H9 (cell line): ENCODE data around the gene MTOR. TPM values are rescaled to one million over a fixed set of nuclear protein-coding genes. Genes with fewer than 3 reads are reported as not detected.

Source experiments
- DNase-seq: peaks from one replicate; pipeline ENCODE4 v3.0.0-alpha.2; 2017
- H2AFZ ChIP-seq: one replicate; pipeline ENCODE4 v1.6.1; 2013; ENCODE audit warnings: mild to moderate bottlenecking, low read length, control low read depth, moderate library complexity
- H2AK5ac ChIP-seq: 2 replicates; pipeline ENCODE4 v1.6.1; 2013; ENCODE audit warnings: low read length, control low read depth, mixed read lengths; ENCODE audit not compliant: insufficient read length
- H2BK120ac ChIP-seq: one replicate; pipeline ENCODE4 v1.6.1; 2013; ENCODE audit warnings: low read depth, mild to moderate bottlenecking, low read length, control low read depth, inconsistent platforms; ENCODE audit not compliant: poor library complexity, severe bottlenecking
- H2BK12ac ChIP-seq: 2 replicates; pipeline ENCODE4 v1.6.1; 2013; ENCODE audit warnings: low read length, control low read depth, mixed read lengths, low read depth; ENCODE audit not compliant: insufficient read length
- H2BK15ac ChIP-seq: 2 replicates; pipeline ENCODE4 v1.6.1; 2013; ENCODE audit warnings: low read depth, low read length, control low read depth
- H2BK20ac ChIP-seq: one replicate; pipeline ENCODE4 v1.6.1; 2013; ENCODE audit warnings: low read depth, mild to moderate bottlenecking, low read length, control low read depth, inconsistent platforms; ENCODE audit not compliant: poor library complexity, severe bottlenecking
- H2BK5ac ChIP-seq: 2 replicates; pipeline ENCODE4 v1.6.1; 2013; ENCODE audit warnings: low read length, control low read depth, mixed read lengths; ENCODE audit not compliant: insufficient read length
- H3K14ac ChIP-seq: 2 replicates; pipeline ENCODE4 v1.6.1; 2013; ENCODE audit warnings: low read length, control low read depth; ENCODE audit not compliant: insufficient read depth
- H3K18ac ChIP-seq: 2 replicates; pipeline ENCODE4 v1.6.1; 2013; ENCODE audit warnings: low read depth, mild to moderate bottlenecking, mixed read lengths, low read length, control low read depth; ENCODE audit not compliant: insufficient read length
- H3K23ac ChIP-seq: 2 replicates; pipeline ENCODE4 v1.6.1; 2013; ENCODE audit warnings: low read length, control low read depth, mixed read lengths, low read depth; ENCODE audit not compliant: insufficient read length
- H3K23me2 ChIP-seq: 2 replicates; pipeline ENCODE4 v1.6.1; 2013; ENCODE audit warnings: low read depth, mild to moderate bottlenecking, mixed read lengths, low read length, control low read depth; ENCODE audit not compliant: insufficient read length, poor library complexity, severe bottlenecking
- H3K27ac ChIP-seq: 2 replicates; pipeline ENCODE4 v1.5.1; 2013; ENCODE audit warnings: low read length, control low read depth, mixed read lengths, low read depth; ENCODE audit not compliant: insufficient read length
- H3K27me3 ChIP-seq: 2 replicates; pipeline ENCODE4 v1.6.1; 2013; ENCODE audit warnings: low read length, control low read depth, inconsistent platforms; ENCODE audit not compliant: insufficient read depth
- H3K4ac ChIP-seq: 2 replicates; pipeline ENCODE4 v1.6.1; 2013; ENCODE audit warnings: low read depth, mild to moderate bottlenecking, control low read depth, inconsistent platforms, low read length, moderate library complexity
- H3K4me1 ChIP-seq: 2 replicates; pipeline ENCODE4 v1.6.1; 2013; ENCODE audit warnings: low read length, control low read depth, inconsistent platforms; ENCODE audit not compliant: insufficient read depth
- H3K4me2 ChIP-seq: 2 replicates; pipeline ENCODE4 v1.6.1; 2013; ENCODE audit warnings: low read length, control low read depth, mixed read lengths; ENCODE audit not compliant: insufficient read length, insufficient read depth
- H3K56ac ChIP-seq: 2 replicates; pipeline ENCODE4 v1.6.1; 2013; ENCODE audit warnings: low read depth, mild to moderate bottlenecking, mixed read lengths, low read length, control low read depth; ENCODE audit not compliant: insufficient read length
- H3K79me1 ChIP-seq: 2 replicates; pipeline ENCODE4 v1.6.1; 2013; ENCODE audit warnings: low read depth, mild to moderate bottlenecking, moderate library complexity, low read length, control low read depth, inconsistent platforms; ENCODE audit not compliant: insufficient read depth, poor library complexity, severe bottlenecking
- H3K79me2 ChIP-seq: 2 replicates; pipeline ENCODE4 v1.6.1; 2013; ENCODE audit warnings: low read length, control low read depth, inconsistent platforms; ENCODE audit not compliant: insufficient read depth
- H3K9ac ChIP-seq: 2 replicates; pipeline ENCODE4 v1.6.1; 2013; ENCODE audit warnings: low read length, control low read depth, mixed read lengths; ENCODE audit not compliant: insufficient read length; ENCODE audit errors: extremely low read depth
- H3K9me3 ChIP-seq: one replicate; pipeline ENCODE4 v1.6.1; 2013; ENCODE audit warnings: low read depth, low read length, inconsistent platforms; ENCODE audit not compliant: control insufficient read depth
- H3T11ph ChIP-seq: one replicate; pipeline ENCODE4 v1.6.1; 2013; ENCODE audit warnings: mild to moderate bottlenecking, low read length, control low read depth, inconsistent platforms
- H4K20me1 ChIP-seq: one replicate; pipeline ENCODE4 v1.6.1; 2013; ENCODE audit not compliant: control insufficient read depth, insufficient read length, insufficient read depth
- H4K5ac ChIP-seq: 2 replicates; pipeline ENCODE4 v1.6.1; 2013; ENCODE audit warnings: low read depth, mild to moderate bottlenecking, mixed read lengths, low read length, control low read depth; ENCODE audit not compliant: insufficient read length
- H4K8ac ChIP-seq: replicated peaks from 2 replicates; pipeline ENCODE4 v1.6.1; 2013; ENCODE audit warnings: low read length, control low read depth, mixed read lengths, low read depth; ENCODE audit not compliant: insufficient read length
- H4K91ac ChIP-seq: 2 replicates; pipeline ENCODE4 v1.6.1; 2013; ENCODE audit warnings: low read depth, mild to moderate bottlenecking, moderate library complexity, mixed read lengths, low read length, control low read depth; ENCODE audit not compliant: insufficient read length
- H3K27ac Mint-ChIP-seq, 3 experiments: 2 replicates in 2 of 3; 3 replicates in 1 of 3; pipeline ENCODE4 v1.8.0; 2020 to 2021; ENCODE audit warnings: mixed read lengths in 3 of 3, mild to moderate bottlenecking in 1 of 3, moderate library complexity in 1 of 3
- H3K27me3 Mint-ChIP-seq: 2 replicates; pipeline ENCODE4 v1.8.0; 2021; ENCODE audit warnings: low read depth, mild to moderate bottlenecking, moderate library complexity, mixed read lengths
- H3K36me3 Mint-ChIP-seq, 3 experiments: 2 replicates in 2 of 3; 3 replicates in 1 of 3; pipeline ENCODE4 v1.8.0; 2020 to 2021; ENCODE audit warnings: low read depth in 3 of 3, mixed read lengths in 3 of 3; ENCODE audit not compliant: insufficient read depth in 1 of 3
- H3K4me1 Mint-ChIP-seq, 2 experiments: 2 replicates each; pipeline ENCODE4 v1.8.0; 2020; ENCODE audit warnings: mixed read lengths in 2 of 2
- H3K4me3 Mint-ChIP-seq, 2 experiments: 2 replicates in 1 of 2; 3 replicates in 1 of 2; pipeline ENCODE4 v1.8.0; 2020 to 2021; ENCODE audit warnings: mild to moderate bottlenecking in 2 of 2, mixed read lengths in 2 of 2, moderate library complexity in 1 of 2
- H3K9me3 Mint-ChIP-seq, 2 experiments: 2 replicates in 1 of 2; 3 replicates in 1 of 2; pipeline ENCODE4 v1.8.0; 2020; ENCODE audit warnings: mild to moderate bottlenecking in 2 of 2, mixed read lengths in 2 of 2, moderate library complexity in 1 of 2
- WGBS: extraction: QIAGEN DNeasy Blood & Tissue Kit; methylation state at CpG from one replicate; pipeline ENCODE4 v1.1.7; 2013; ENCODE audit warnings: missing lambda C conversion rate, low lambda C conversion rate, mixed read lengths; ENCODE audit not compliant: insufficient read length; ENCODE audit errors: extremely low coverage; 5-methylcytosine and 5-hydroxymethylcytosine counted together
- total RNA-seq: library from RNA; stranded (reverse); gene quantifications from 2 replicates; pipeline ENCODE4 v1.2.1, GENCODE V29; 2021
- TF ChIP-seq, protein P1 (sequence below): fragments of 200-600 bp; sonication (generic); conservative IDR thresholded peaks from 3 replicates; pipeline ENCODE4 v1.8.0; 2021; ENCODE audit warnings: antibody characterized with exemption, mild to moderate bottlenecking

MTOR gene
- total RNA-seq, 1 experiment from 2014 or later, result 67.5 TPM

DNA sequence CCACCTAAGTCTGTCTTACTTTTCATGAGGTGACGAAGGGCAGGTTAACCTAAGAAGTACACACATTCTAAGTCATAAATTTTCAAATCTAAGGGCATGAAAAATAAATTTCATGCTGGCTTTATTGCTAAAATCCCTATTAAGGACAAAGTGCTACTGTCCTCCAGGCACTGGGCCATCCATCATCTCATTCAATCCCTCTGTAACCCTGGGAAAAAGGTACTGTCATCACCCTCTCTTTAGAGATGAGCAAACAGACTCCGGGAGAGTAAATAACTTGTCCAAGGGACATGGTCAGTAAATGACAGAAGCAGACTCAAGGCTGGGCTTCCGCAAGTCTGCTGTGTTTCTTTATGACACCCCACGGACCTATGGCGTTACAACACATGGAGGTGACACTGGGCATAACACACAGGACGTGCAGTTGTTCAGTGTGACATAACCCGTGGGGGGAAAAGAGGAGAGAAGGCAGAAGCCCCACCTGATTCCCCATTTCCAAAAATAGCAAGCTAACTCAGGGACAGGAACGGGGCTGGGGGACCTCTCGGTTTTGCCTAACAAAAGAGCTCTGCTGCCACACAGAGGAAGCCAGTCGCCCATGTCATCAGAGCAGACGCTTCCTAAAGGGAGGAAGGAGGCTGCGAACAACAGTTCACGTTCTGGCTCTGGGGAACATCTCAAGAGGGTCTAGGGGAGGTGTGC lies 190.0 kb downstream of the MTOR start:
- H3K9me3 ChIP-seq, result no peaks in the 10 kb centered on the region
- Mint-ChIP-seq H3K4me3 (no peak overlapping the region), H3K9me3 (no peaks in the 10 kb centered on the region), H3K4me1 (peaks cover 2 to 5% of the 10 kb centered on the region in 2 experiments; a peak in 1 of 4 replicates), H3K27me3 (no peaks in the 10 kb centered on the region), H3K27ac (peak overlapping the region in 1 of 3 experiments; percentile 91; a peak in 1 of 7 replicates), H3K36me3 (peaks cover 53 to 93% (median 87%) of the 10 kb centered on the region in 3 experiments)
- H4K91ac ChIP-seq, result no peak overlapping the region
- no peak overlapping the region for H3K9ac ChIP-seq
- H3K79me1 ChIP-seq, result no peaks in the 10 kb centered on the region
- no peaks in the 10 kb centered on the region for H3K23me2 ChIP-seq
- H3K14ac ChIP-seq, result no peak overlapping the region
- no peak overlapping the region for H2BK120ac ChIP-seq
- no peak overlapping the region for H4K5ac ChIP-seq
- DNase-seq, result no peak
- no peak overlapping the region for H2BK15ac ChIP-seq
- H3K27ac ChIP-seq, result no peak overlapping the region
- no peak overlapping the region for H3K4ac ChIP-seq
- H4K20me1 ChIP-seq, result no peaks in the 10 kb centered on the region
- H3T11ph ChIP-seq, result no peak overlapping the region
- no peak overlapping the region for H2BK12ac ChIP-seq
- H3K27me3 ChIP-seq, result no peaks in the 10 kb centered on the region
- H2AK5ac ChIP-seq, result no peak overlapping the region
- H2AFZ ChIP-seq, result no peak overlapping the region
- H2BK20ac ChIP-seq, result no peak overlapping the region
- H3K4me1 ChIP-seq, result no peaks in the 10 kb centered on the region
- H3K4me2 ChIP-seq, result no peak overlapping the region
- no CpG with 5 or more reads among the region's 13 CpGs for WGBS
- H2BK5ac ChIP-seq, result no peak overlapping the region
- H3K23ac ChIP-seq, result no peak overlapping the region
- H3K79me2 ChIP-seq, result no peaks in the 10 kb centered on the region
- H3K18ac ChIP-seq, result no peak overlapping the region
- H3K56ac ChIP-seq, result no peak overlapping the region
- TF ChIP-seq, protein P1, sequence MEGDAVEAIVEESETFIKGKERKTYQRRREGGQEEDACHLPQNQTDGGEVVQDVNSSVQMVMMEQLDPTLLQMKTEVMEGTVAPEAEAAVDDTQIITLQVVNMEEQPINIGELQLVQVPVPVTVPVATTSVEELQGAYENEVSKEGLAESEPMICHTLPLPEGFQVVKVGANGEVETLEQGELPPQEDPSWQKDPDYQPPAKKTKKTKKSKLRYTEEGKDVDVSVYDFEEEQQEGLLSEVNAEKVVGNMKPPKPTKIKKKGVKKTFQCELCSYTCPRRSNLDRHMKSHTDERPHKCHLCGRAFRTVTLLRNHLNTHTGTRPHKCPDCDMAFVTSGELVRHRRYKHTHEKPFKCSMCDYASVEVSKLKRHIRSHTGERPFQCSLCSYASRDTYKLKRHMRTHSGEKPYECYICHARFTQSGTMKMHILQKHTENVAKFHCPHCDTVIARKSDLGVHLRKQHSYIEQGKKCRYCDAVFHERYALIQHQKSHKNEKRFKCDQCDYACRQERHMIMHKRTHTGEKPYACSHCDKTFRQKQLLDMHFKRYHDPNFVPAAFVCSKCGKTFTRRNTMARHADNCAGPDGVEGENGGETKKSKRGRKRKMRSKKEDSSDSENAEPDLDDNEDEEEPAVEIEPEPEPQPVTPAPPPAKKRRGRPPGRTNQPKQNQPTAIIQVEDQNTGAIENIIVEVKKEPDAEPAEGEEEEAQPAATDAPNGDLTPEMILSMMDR, result no peak
- no peak overlapping the region for H4K8ac ChIP-seq
